Hepatocyte (in vitro differentiated cells): ENCODE data around the gene PLCB4. TPM values are rescaled to one million over a fixed set of nuclear protein-coding genes. Genes with fewer than 3 reads are reported as not detected.

Experiments used
- DNase-seq: peaks from one replicate; pipeline ENCODE4 v3.0.0-alpha.2; 2016; ENCODE audit warnings: low spot score
- H2AFZ ChIP-seq: fragments of 200-600 bp; sonication (generic); 2 replicates; pipeline ENCODE4 v1.6.0; 2016; ENCODE audit warnings: antibody characterized with exemption, mild to moderate bottlenecking
- H3K27ac ChIP-seq: fragments of 200-600 bp; sonication (generic); 2 replicates; pipeline ENCODE4 v1.5.1; 2016; ENCODE audit warnings: mild to moderate bottlenecking
- H3K27me3 ChIP-seq: fragments of 200-600 bp; sonication (generic); 2 replicates; pipeline ENCODE4 v1.6.1; 2016
- H3K36me3 ChIP-seq: fragments of 200-600 bp; sonication (generic); replicated peaks from 2 replicates; pipeline ENCODE4 v1.5.1; 2016; ENCODE audit warnings: low read depth; ENCODE audit not compliant: insufficient read depth
- H3K4me1 ChIP-seq: fragments of 200-600 bp; sonication (generic); 2 replicates; pipeline ENCODE4 v1.5.1; 2016; ENCODE audit warnings: mild to moderate bottlenecking, moderate library complexity; ENCODE audit not compliant: insufficient read depth
- H3K4me2 ChIP-seq: fragments of 200-600 bp; sonication (generic); 2 replicates; pipeline ENCODE4 v1.6.0; 2016
- H3K4me3 ChIP-seq: fragments of 200-600 bp; sonication (generic); 2 replicates; pipeline ENCODE4 v1.5.1; 2016; ENCODE audit warnings: mild to moderate bottlenecking
- H3K79me2 ChIP-seq: fragments of 200-600 bp; sonication (generic); 2 replicates; pipeline ENCODE4 v1.6.0; 2017; ENCODE audit warnings: mild to moderate bottlenecking
- H3K9me2 ChIP-seq: fragments of 200-600 bp; sonication (generic); replicated peaks from 2 replicates; pipeline ENCODE4 v1.6.0; 2017; ENCODE audit warnings: mild to moderate bottlenecking; ENCODE audit not compliant: insufficient read depth
- H3K9me3 ChIP-seq: fragments of 200-600 bp; sonication (generic); 2 replicates; pipeline ENCODE4 v1.5.1; 2016; ENCODE audit warnings: low read depth, mild to moderate bottlenecking
- H4K20me1 ChIP-seq: fragments of 200-600 bp; sonication (generic); 2 replicates; pipeline ENCODE4 v1.6.0; 2016; ENCODE audit warnings: mild to moderate bottlenecking; ENCODE audit not compliant: insufficient read depth, poor library complexity, severe bottlenecking
- CTCF ChIP-seq: fragments of 200-600 bp; sonication (generic); IDR thresholded peaks from 2 replicates; pipeline ENCODE4 v1.5.1; 2016; ENCODE audit warnings: antibody characterized with exemption, mild to moderate bottlenecking; ENCODE audit not compliant: poor library complexity
- EZH2 ChIP-seq: fragments of 200-600 bp; sonication (generic); IDR thresholded peaks from 2 replicates; pipeline ENCODE4 v1.6.1; 2016; ENCODE audit warnings: antibody characterized with exemption, mild to moderate bottlenecking, borderline replicate concordance
- EZH2phosphoT487 ChIP-seq: fragments of 200-600 bp; sonication (generic); IDR thresholded peaks from one replicate; pipeline ENCODE4 v1.6.1; 2018; ENCODE audit warnings: antibody characterized with exemption, mild to moderate bottlenecking, low read depth, moderate library complexity; ENCODE audit not compliant: unreplicated experiment, severe bottlenecking
- WGBS: methylation state at CpG from one replicate; pipeline ENCODE4 v1.1.6; 2016; ENCODE audit warnings: low lambda C conversion rate; ENCODE audit errors: missing lambda C conversion rate; 5-methylcytosine and 5-hydroxymethylcytosine counted together
- polyA plus RNA-seq: library from polyadenylated mRNA; unstranded; fragments of >200 nt; fragmentation: Nextera tagmentation; extraction: Ambion mirVana; gene quantifications from 2 replicates; pipeline ENCODE4 v1.2.1, GENCODE V29; 2016
- total RNA-seq: library from RNA; depleted of rRNA; stranded (reverse); fragments of >200 nt; gene quantifications from 2 replicates; pipeline ENCODE4 v1.2.3, GENCODE V29; 2014

Gene PLCB4
- total and polyA plus RNA-seq, 2 experiments from 2014 or later: 6.4 to 15.0 TPM

- no peaks in the 10 kb centered on the region for H3K9me3 ChIP-seq
- 100% methylated on average over 1 of the region's 1 CpG for WGBS
- no peak overlapping the region for H2AFZ ChIP-seq
- H4K20me1 ChIP-seq: no peaks in the 10 kb centered on the region
- no peak overlapping the region for H3K4me2 ChIP-seq
- no peaks in the 10 kb centered on the region for H3K79me2 ChIP-seq
- peaks cover 3% of the 10 kb centered on the region for H3K4me1 ChIP-seq
- peak; percentile 20 for DNase-seq
- H3K27me3 ChIP-seq: no peaks in the 10 kb centered on the region
- H3K36me3 ChIP-seq: no peaks in the 10 kb centered on the region
- H3K9me2 ChIP-seq: no peaks in the 10 kb centered on the region
- H3K27ac ChIP-seq: peak overlapping the region; percentile 35
- H3K4me3 ChIP-seq: no peak overlapping the region
- TF ChIP-seq EZH2phosphoT487 (no peak), CTCF (no peak), EZH2 (no peak)
Observed at GRCh38 chr20:9353916-9354276, 285.0 kb downstream of the PLCB4 start.

- no peaks in the 10 kb centered on the region for H4K20me1 ChIP-seq
- no peaks in the 10 kb centered on the region for H3K79me2 ChIP-seq
- no peaks in the 10 kb centered on the region for H3K4me1 ChIP-seq
- no peak for DNase-seq
- 95% methylated on average over 2 of the region's 2 CpGs for WGBS
- H3K4me3 ChIP-seq: no peak overlapping the region
- H3K9me2 ChIP-seq: no peaks in the 10 kb centered on the region
- no peaks in the 10 kb centered on the region for H3K27me3 ChIP-seq
- H3K27ac ChIP-seq: no peak overlapping the region
- TF ChIP-seq EZH2phosphoT487: no peak
- TF ChIP-seq EZH2: no peak
- TF ChIP-seq CTCF: no peak
- no peaks in the 10 kb centered on the region for H3K36me3 ChIP-seq
- H2AFZ ChIP-seq: no peak overlapping the region
- no peak overlapping the region for H3K4me2 ChIP-seq
- H3K9me3 ChIP-seq: no peaks in the 10 kb centered on the region
Observed at GRCh38 chr20:9354579-9354978, 285.7 kb downstream of the PLCB4 start.

- Histone ChIP-seq H3K4me3 (no peak overlapping the region), H2AFZ (no peak overlapping the region), H4K20me1 (no peaks in the 10 kb centered on the region), H3K27me3 (no peaks in the 10 kb centered on the region), H3K9me2 (no peaks in the 10 kb centered on the region), H3K27ac (no peak overlapping the region), H3K4me1 (no peaks in the 10 kb centered on the region), H3K4me2 (no peak overlapping the region), H3K36me3 (no peaks in the 10 kb centered on the region), H3K9me3 (no peaks in the 10 kb centered on the region), H3K79me2 (no peaks in the 10 kb centered on the region)
- TF ChIP-seq EZH2 (no peak), EZH2phosphoT487 (no peak), CTCF (no peak)
- WGBS: 92% methylated on average over 2 of the region's 2 CpGs
- DNase-seq: no peak
Observed at GRCh38 chr20:9358001-9358400, 289.1 kb downstream of the PLCB4 start.
